ENCODE measurements around the gene CRTC1.
"Not testable (repeated sequence)": the region's sequence is repeated elsewhere in the genome, so short reads cannot be mapped to it uniquely, and the experiment has no call there.

CRTC1 gene

DNA sequence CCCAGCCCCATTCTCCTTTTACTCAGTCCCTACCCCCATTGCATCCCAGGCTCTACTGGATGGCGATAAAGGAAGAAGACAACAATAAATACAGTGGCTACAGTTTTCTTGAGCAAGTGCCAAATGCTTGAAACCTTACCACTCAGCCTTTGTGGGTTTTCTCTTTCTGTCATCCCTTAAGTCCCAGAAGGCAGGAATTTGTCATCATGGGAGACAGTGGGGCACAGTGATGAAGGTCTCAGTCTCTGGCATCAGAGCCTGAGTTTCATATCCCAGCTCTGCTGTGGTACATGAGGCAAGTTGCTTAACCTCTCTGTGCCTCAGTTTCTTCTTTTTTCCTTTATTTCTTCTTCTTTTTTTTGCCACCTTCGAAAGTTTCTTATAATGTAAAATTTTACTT, 112.8 kb downstream of the CRTC1 start:
- in situ Hi-C loops (cut with HindIII; ENCODE audit: low sequenced_read_pairs): no loop called here

DNA sequence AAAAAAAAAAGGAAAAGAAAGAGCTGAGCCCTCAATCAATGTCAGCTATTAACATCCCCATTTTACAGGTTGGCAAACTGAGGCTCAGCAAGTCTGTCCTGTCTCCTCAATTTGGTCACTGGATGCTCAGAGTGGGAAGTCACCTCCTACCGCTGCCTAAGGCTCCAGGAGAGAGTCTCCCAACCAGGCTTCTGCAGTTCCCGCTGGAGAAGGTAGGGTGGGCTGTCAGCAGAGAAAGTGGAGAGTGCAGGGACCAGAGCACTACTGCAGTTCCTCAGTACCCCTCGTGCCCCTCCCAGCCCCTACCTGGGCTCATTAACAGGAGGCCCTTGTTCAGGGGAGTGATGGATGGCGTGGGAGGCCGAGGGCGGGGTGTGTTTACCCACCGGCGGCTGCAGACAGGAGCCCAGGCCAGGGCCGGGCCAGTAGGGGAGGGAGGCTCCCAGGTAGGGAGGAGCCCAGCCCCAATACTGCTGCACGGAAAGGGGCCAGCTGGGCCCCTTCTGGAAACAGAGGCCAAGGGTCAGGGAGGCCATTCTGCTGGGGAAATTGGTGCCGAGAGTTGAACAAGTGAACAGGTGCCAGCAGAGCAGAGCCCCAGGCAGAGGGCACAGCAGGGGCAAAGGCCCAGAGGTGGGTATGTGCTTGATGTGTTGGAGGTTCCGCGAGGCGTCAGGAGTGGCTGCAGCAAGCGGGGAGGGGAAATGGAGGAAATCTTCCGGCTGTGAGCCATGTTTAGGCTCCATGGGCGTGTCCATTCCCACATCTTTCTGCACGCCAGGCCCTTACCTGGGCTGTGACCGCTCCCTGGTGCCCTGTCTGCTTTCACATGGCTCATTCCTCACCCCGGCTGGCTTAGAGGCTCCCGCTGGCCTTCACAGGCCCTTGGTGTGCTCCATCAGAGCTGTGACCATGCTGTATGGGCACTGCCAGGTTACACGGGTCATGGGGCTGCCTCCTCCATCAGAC, 115.2 kb downstream of the CRTC1 start:
- in situ Hi-C loops (cut with HindIII; ENCODE audit: low sequenced_read_pairs): no loop called here

DNA sequence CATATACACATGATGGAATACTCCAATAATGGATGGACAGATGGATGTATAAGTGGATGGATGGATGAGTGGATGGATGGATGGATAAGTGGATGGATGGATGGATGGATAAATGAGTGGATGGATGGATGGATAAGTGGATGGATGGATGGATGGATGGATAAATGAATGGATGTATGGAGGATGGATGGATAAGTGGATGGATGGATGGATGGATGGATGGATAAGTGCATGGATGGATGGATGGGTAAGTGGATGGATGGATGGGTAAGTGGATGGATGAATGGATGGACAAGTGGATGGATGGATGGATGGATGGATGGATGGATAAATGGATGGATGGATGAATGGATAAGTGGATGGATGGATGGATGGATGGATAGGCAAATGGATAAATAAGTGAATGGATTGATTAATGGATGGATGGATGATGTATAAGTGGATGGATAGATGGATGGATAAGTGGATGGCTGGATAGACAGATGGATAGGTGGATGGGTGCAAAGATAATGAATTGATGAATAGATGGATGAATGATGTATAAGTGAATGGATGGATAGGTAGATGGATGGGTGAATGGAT, 116.0 kb downstream of the CRTC1 start:
- in situ Hi-C loops (cut with HindIII; ENCODE audit: low sequenced_read_pairs): no loop called here

DNA sequence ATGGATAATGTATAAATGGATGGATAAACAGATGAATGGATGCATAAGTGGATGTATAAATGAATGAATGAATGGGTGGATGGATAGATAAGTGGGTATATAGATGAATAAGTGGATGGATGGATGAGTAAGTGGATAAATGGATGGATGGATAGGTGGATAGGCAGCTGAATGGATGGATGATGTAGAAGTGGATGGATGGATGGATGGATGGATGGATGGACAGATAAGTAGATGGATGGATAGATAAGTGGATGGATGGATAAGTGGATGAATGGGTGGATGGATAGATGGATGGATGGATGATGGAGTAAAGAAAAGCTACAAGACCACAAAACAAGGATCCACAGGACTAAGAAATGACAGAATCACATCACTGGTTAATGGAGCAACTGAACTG, 116.6 kb downstream of the CRTC1 start:
- in situ Hi-C loops (cut with HindIII; ENCODE audit: low sequenced_read_pairs): no loop called here

DNA sequence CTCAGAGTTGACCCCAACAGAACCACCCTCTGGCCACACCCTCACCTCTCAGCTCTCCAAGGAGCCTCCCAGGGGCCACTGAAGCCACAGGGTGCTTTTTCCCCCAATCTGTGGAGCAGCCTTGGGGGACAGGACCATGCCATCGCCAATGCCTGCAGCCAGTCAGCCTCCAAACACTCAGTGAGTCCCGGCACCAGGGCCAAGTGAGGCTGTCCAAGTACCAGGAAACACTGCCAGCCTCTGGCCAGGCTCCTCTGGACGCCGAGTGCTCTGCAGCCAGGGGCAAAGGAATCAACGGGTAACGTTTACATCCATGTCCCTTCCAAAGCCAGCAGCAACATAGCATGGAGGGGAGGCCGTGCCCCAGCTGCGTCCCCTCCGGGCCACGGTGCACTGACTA, 117.2 kb downstream of the CRTC1 start:
- in situ Hi-C loops (cut with HindIII; ENCODE audit: low sequenced_read_pairs): no loop called here

DNA sequence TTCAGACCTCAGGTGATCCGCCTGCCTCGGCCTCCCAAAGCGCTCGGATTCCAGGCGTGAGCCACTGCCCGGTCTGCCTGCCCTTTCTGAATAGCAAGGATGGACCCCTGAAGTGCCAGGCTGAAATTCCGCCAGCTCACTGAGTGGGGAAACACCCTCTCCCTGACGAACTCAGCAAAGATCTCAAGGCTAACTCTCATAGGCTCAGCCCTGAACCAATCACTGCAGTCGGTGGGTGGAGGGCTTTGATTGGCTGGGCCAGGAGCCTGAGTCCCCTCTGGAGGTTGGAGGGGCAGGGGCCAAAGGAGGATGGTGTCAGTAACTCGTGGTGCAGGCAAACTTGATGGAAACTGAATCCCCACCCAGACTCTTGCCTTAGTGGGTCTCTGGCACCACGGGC, 118.9 kb downstream of the CRTC1 start:
- in situ Hi-C loops (cut with HindIII; ENCODE audit: low sequenced_read_pairs): no loop called here

DNA sequence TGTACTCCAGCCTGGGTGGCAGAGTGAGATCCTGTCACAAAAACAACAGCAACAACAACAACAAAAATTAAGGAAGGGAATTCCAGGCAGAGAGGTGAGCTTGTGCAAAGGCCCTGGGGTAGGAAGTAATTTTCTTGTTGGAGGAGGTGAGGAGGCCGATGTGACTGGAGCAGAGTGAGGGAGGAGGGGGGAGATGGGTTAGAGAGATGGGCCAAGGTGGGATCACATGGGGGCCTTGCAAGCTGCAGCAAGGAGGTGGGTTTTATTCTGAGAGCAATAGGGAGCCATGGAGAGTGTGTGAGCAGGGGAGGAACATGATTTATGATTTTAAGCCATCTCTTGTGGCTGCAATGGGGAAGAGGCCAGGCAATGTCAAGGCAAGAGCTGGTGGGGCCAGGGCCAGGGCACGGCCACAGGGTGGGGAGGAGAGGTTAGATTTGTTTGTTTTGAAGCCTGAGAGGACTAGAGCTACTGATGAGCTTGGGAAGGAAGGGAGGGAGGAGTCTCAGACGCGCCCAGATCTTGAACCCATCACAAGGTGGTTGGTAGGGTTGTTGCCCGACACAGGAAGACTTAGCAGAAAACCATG, 120.2 kb downstream of the CRTC1 start:
- in situ Hi-C loops (cut with HindIII; ENCODE audit: low sequenced_read_pairs): no loop called here

DNA sequence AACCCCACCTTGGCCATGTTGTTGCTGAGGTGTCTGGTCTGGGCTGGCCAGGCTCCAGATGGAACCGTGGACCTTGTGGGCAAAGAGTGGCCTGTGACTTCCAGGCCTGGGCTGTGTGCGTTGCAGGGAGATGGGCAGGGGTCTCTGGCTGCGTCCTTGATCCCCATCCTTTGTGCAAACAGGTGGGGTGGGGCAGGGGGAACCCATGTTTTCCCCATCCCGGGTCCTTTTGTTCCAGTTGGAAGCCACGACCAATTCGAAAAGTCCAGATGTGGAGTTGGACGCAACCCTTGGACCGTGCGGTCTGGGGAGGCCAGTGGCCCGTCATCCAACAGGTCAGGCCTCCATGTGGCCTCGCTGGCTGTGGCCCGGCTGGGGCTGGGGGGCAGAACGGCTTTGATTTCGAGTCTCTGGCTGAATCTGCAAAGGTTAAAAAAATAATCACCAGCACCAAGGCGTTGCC, 120.7 kb downstream of the CRTC1 start:
- in situ Hi-C loops (cut with HindIII; ENCODE audit: low sequenced_read_pairs): no loop called here

DNA sequence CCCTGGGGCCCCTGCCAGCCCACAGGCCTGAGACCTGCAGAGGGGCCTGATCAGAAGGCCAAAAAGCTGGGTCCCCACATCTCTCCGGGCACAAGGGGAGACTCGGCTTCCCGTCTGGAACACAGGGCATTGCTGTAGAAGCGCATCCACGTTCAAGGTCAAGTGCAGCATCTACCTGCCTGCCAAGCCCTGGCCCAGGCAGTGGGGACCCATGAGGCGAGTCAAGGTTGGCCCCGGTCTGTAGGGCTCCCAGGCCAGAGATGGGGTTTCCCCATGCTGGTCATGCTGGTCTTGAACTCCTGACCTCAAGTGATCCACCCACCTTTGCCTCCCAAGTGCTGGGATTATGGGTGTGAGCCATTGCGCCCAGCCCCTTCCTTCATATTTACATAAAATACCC, 121.2 kb downstream of the CRTC1 start:
- in situ Hi-C loops (cut with HindIII; ENCODE audit: low sequenced_read_pairs): no loop called here

DNA sequence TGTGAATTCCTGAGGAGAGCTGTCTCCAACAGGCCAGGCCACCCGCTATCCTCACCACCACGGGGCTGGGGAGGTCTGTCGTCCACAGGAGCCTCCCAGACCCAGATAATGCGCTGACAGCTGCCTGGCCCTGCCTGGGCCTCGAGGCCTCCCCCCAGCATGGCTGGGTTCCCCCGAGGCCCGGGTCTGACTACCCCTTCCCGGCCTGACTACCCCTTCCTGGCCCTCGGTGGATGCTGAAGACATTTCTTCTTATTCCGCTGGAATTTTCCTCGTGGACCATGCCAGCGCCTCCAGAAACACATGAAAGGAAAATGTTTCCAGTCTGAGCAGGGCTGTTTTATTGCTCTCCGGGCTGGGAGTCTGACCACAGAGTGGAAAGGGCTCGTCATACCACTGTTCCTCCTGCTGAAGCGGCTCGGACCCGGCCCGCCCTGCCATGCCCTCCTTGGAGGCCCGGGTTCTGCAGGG, 124.4 kb downstream of the CRTC1 start:
- in situ Hi-C loops (cut with HindIII; ENCODE audit: low sequenced_read_pairs): no loop called here

DNA sequence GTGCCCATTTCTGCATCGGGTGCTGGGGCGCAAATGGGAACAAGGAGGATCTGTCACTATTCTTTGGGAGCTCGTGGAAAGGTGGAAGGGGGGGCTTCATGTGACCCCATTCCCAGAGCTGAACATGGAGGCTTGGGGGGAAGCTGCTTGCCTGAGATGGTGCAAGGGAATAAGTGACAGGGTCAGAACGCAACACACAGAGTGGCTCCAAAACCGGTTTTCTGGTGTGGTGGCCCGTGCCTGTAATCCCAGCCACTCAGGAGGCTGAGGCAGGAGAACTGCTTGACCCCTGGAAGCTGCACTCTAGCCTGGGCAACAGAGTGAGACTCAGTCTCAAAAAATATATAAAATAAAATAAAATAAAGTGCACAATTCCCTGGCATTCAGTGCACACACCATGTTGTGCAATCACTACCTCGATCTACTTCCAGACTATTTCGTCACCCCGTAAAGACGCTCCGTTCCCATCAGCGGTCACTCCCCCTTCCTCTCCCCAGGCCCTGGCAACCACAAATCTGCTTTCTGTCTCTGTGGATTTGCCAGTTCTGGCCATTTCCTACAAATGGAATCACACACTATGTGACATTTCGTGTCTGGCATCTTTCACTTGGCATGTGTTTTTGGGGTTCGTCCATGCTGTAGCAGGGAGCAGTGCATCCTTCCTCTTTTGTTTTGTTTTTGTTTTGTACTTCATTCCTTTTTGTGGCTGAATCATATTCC, 125.8 kb downstream of the CRTC1 start:
- in situ Hi-C loops (cut with HindIII; ENCODE audit: low sequenced_read_pairs): no loop called here

DNA sequence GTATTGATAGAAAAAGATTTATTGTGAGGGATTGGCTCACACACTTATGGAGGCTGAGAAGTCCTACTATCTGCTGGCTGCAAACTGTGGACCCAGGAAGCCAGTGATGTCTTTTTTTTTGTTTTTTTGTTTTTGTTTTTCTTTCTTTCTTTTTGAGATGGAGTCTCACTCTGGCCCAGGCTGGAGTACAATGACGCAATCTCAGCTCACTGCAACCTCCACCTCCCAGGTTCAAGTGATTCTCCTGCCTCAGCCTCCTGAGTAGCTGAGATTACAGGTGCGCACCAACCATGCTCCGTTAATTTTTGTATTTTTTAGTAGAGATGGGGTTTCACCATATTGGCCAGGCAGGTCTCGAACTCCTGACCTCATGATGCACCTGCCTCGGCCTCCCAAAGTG, 128.2 kb downstream of the CRTC1 start:
- in situ Hi-C loops (cut with HindIII; ENCODE audit: low sequenced_read_pairs): not testable (repeated sequence)

DNA sequence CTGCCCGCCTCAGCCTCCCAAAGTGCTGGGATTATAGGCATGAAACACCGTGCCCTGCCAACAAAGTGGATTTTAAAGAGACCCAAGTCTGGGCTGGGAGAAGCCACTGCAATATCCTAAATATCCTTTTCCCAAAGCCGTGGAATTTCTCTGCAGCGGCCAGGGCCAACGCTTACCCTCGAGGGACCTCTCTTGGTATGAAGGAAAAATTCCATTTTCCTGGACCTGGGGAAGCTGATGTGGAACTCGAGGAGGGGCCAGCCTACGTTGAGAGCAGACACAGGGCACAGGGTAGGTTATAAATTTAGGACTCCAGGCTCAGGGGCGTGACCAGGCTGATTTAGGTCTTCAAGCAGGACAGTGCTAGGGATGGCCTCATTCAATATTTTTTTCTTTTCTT, 130.6 kb downstream of the CRTC1 start:
- in situ Hi-C loops (cut with HindIII; ENCODE audit: low sequenced_read_pairs): no loop called here

DNA sequence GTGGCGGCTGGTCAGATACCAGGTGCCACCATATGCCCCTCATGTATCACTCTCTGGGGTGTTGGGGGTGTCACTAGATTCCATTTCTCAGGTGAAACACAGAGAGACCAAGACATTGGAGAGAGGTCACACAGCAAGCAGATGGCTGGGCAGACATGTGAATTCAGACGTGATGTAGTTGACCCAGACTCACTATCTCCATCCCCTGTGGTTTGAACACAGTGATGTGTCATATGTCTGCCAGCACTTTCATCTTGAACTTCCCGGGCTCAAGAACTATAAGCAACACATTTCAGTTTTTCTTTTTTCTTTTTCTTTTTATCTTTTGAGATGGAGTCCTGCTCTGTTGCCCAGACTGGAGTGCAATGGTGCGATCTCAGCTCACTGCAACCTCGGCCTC, 132.2 kb downstream of the CRTC1 start:
- in situ Hi-C loops (cut with HindIII; ENCODE audit: low sequenced_read_pairs): no loop called here

DNA sequence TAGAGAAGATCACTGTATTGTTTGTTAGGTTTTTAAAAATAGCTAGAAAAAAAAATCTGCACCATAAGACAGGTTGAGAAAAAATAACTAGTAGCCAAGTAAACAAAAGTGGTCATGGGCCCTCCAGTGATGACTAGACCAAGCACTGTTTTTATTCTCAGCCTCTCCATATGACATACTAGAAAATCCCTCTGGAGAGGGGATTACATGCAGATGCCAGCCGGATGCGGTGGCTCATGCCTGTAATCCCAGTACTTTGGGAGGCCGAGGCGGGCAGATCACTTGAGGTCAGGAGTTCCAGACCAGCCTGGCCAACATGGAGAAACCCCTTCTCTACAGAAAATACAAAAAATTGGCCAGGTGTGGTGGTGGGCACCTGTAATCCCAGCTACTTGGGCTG, 133.2 kb downstream of the CRTC1 start:
- in situ Hi-C loops (cut with HindIII; ENCODE audit: low sequenced_read_pairs): not testable (repeated sequence)

DNA sequence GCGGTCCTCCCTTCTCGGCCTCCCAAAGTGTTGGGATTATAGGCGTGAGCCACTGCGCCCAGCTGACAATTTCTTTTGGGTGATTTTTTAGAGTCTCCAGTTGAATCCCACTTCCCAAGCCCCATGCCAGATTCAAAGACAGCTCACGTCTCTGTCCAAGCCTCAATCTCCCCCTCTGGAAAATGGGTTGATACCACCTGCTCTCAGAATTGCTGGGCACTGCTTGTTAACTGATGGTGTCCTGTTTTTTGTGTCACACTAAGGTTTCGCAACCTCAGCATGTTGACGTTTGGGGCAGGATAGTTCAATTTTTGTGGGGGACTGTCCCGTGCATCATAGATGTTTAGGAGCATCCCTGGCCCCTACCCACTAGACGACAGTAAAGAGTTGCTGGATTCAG, 134.1 kb downstream of the CRTC1 start:
- in situ Hi-C loops (cut with HindIII; ENCODE audit: low sequenced_read_pairs): no loop called here

DNA sequence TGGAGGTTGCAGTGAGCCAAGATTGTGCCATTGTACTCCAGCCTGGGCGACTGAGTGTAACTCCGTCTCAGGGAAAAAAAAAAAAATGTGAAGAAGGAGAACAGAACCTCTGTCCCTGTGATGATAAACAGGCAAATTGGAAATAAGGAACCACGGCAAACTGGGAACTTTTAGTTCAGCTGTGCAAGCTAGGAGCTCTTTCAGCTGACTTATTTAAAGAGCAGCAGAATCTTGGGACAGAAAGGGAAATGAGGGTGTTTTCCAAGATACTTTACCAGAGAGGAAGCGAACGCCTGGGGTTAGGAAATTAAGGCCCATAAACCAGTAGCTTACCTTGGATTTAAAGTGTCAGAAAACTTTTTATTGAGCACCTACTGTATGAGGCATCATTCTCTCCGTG, 145.3 kb downstream of the CRTC1 start:
- in situ Hi-C loops (cut with HindIII; ENCODE audit: low sequenced_read_pairs): no loop called here

DNA sequence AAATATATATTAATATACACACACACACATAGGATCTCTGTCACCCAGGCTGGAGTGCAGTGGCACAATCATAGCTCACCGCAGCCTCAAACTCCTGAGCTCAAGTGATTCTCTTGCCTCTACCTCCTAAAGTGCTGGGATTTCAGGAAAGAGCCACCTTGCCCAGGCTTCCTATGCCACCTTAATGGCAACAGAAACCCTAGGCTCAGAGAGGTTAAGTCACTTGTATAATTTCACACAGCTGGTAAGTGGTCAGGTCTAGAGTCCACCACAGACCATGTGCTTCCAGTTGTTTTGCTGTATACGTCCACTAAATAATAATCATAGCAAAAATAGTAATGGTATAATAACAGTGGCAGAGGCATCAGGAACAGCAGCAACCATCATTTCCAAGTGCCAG, 147.0 kb downstream of the CRTC1 start:
- in situ Hi-C loops (cut with HindIII; ENCODE audit: low sequenced_read_pairs): no loop called here

DNA sequence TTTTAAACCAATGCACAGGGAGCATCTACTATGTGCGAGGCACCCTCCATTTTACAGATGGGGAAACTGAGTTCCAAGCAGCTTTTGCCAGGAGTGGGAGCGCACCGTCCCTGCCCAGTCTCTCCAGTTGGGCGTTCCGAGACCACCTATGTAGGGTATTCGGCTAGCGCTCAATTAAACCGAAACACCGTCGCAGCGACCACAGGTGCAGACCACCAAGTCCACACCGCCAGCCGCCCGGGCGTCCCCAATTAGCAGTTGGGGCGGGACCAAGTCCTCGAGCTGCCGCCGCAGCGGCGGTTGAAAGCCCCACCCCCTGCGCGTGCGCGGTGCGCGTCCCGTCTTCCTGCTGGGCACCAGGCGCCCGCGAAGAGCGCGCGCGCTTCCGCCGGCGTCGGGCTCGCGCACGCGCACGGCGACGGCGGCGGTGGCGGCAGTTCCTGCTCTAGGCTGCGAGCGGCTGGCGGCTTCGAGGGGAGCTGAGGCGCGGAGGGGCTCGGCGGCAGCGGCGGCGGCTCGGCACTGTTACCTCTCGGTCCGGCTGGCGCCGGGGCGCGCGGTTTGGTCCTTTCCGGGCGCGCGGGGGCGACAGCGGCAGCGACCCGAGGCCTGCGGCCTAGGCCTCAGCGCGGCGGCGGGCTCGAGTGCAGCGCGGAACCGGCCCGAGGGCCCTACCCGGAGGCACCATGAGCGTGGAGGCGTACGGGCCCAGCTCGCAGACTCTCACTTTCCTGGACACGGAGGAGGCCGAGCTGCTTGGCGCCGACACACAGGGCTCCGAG, 148.2 kb downstream of the CRTC1 start, which contains the start of gene UPF1:
Gene UPF1, plus strand, starts transcription at position 436 of the 782 bp plus-strand sequence. Its CDS starts 251 bp downstream, at position 687.
- in situ Hi-C loops (cut with HindIII; ENCODE audit: low sequenced_read_pairs): no loop called here
